HEK293 (cell line): Measurements from ENCODE around the gene IL36RN.

ENCODE experiments used
- CTCF ChIP-seq: fragments of 450-650 bp; formaldehyde crosslinking; IDR thresholded peaks from 2 replicates; pipeline ENCODE4 v1.5.1; 2016; ENCODE audit warnings: missing biosample characterization, missing genetic modification characterization
- KLF8 ChIP-seq: fragments of 450-650 bp; formaldehyde crosslinking; IDR thresholded peaks from 2 replicates; pipeline ENCODE4 v1.5.1; 2016; ENCODE audit warnings: missing biosample characterization, missing genetic modification characterization
- OVOL3 ChIP-seq: fragments of 450-650 bp; formaldehyde crosslinking; IDR thresholded peaks from 2 replicates; pipeline ENCODE4 v1.5.1; 2016; ENCODE audit warnings: missing biosample characterization, missing genetic modification characterization
- PRDM4 ChIP-seq: fragments of 450-650 bp; formaldehyde crosslinking; IDR thresholded peaks from 2 replicates; pipeline ENCODE4 v1.5.1; 2017; ENCODE audit warnings: missing biosample characterization, missing genetic modification characterization
- REPIN1 ChIP-seq: fragments of 450-650 bp; formaldehyde crosslinking; IDR thresholded peaks from 2 replicates; pipeline ENCODE4 v1.5.1; 2017; ENCODE audit warnings: missing biosample characterization, missing genetic modification characterization, low read depth
- REST ChIP-seq: fragments of 450-650 bp; formaldehyde crosslinking; IDR thresholded peaks from 2 replicates; pipeline ENCODE4 v1.5.1; 2016; ENCODE audit warnings: missing biosample characterization, missing genetic modification characterization
- ZBTB17 ChIP-seq: fragments of 450-650 bp; formaldehyde crosslinking; IDR thresholded peaks from 2 replicates; pipeline ENCODE4 v1.5.1; 2016; ENCODE audit warnings: missing biosample characterization, missing genetic modification characterization
- ZBTB20 ChIP-seq: fragments of 450-650 bp; formaldehyde crosslinking; IDR thresholded peaks from 2 replicates; pipeline ENCODE4 v1.5.1; 2016; ENCODE audit warnings: missing biosample characterization, missing genetic modification characterization
- ZBTB8A ChIP-seq: fragments of 450-650 bp; formaldehyde crosslinking; IDR thresholded peaks from 2 replicates; pipeline ENCODE4 v1.5.1; 2016; ENCODE audit warnings: missing biosample characterization, missing genetic modification characterization
- ZNF221 ChIP-seq: fragments of 450-650 bp; formaldehyde crosslinking; IDR thresholded peaks from 2 replicates; pipeline ENCODE4 v1.5.1; 2017; ENCODE audit warnings: missing biosample characterization, missing genetic modification characterization, borderline replicate concordance
- ZNF23 ChIP-seq: fragments of 450-650 bp; formaldehyde crosslinking; IDR thresholded peaks from 2 replicates; pipeline ENCODE4 v1.5.1; 2016; ENCODE audit warnings: missing biosample characterization, missing genetic modification characterization, borderline replicate concordance
- ZSCAN18 ChIP-seq: fragments of 450-650 bp; formaldehyde crosslinking; IDR thresholded peaks from 2 replicates; pipeline ENCODE4 v1.5.1; 2016; ENCODE audit warnings: missing biosample characterization, missing genetic modification characterization

GRCh38 chr2:113038291-113038690, 20.7 kb upstream of the IL36RN start:
- no peak for TF ChIP-seq ZNF23 (tag by site-specific recombination)
- no peak for TF ChIP-seq ZSCAN18
- no peak for TF ChIP-seq REPIN1 (tag by site-specific recombination)
- TF ChIP-seq OVOL3 (tag by site-specific recombination), result no peak
- no peak for TF ChIP-seq KLF8 (tag by site-specific recombination)
- TF ChIP-seq PRDM4, result no peak
- no peak for TF ChIP-seq REST (tag by site-specific recombination)
- no peak for TF ChIP-seq CTCF (tag by site-specific recombination)
- TF ChIP-seq ZBTB8A (tag by site-specific recombination), result no peak
- TF ChIP-seq ZNF221 (tag by site-specific recombination), result no peak
- TF ChIP-seq ZBTB20 (tag by site-specific recombination), result no peak
- TF ChIP-seq ZBTB17 (tag by site-specific recombination), result no peak
